AG09309 (cell line): ENCODE results near the gene TNFAIP8L2.
"Not testable (repeated sequence)": the region's sequence is repeated elsewhere in the genome, so short reads cannot be mapped to it uniquely, and the experiment has no call there.

Source experiments
- DNase-seq: peaks from one replicate; pipeline ENCODE4 v3.0.0-alpha.2; 2010; ENCODE audit warnings: low read depth
- H3K4me3 ChIP-seq: 2 replicates; pipeline ENCODE4 v1.5.1; 2011; ENCODE audit warnings: mild to moderate bottlenecking, low read depth, low read length, moderate library complexity; ENCODE audit not compliant: control insufficient read depth
- TF ChIP-seq, protein P1 (sequence below): IDR thresholded peaks from 2 replicates; pipeline ENCODE4 v1.5.1; 2011; ENCODE audit warnings: mild to moderate bottlenecking, low read depth, low read length, inconsistent platforms; ENCODE audit not compliant: insufficient read depth, control insufficient read depth; ENCODE audit errors: missing control alignments

TNFAIP8L2 gene

DNA sequence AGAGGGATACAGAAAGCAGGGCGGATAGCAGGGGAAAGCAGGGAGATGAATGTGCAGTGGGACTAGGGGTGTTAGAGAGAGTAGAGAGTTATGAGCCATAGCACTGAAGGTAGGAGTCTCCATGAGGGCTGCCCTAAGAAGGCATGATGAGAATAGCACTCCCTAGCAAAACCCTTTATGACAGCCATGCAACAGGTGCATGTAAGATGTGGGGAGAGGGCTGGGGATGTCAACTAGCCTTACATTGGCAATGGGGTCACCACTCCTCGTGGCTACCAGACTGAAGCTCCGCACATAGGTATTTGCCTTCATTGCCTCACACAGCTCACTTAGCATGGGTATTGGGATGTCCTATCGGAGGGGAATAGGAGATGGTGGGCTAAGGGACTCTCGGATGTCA, 14.7 kb downstream of the TNFAIP8L2 start:
- no peak for DNase-seq
- H3K4me3 ChIP-seq = no peak overlapping the region
- TF ChIP-seq, protein P1, sequence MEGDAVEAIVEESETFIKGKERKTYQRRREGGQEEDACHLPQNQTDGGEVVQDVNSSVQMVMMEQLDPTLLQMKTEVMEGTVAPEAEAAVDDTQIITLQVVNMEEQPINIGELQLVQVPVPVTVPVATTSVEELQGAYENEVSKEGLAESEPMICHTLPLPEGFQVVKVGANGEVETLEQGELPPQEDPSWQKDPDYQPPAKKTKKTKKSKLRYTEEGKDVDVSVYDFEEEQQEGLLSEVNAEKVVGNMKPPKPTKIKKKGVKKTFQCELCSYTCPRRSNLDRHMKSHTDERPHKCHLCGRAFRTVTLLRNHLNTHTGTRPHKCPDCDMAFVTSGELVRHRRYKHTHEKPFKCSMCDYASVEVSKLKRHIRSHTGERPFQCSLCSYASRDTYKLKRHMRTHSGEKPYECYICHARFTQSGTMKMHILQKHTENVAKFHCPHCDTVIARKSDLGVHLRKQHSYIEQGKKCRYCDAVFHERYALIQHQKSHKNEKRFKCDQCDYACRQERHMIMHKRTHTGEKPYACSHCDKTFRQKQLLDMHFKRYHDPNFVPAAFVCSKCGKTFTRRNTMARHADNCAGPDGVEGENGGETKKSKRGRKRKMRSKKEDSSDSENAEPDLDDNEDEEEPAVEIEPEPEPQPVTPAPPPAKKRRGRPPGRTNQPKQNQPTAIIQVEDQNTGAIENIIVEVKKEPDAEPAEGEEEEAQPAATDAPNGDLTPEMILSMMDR = no peak

DNA sequence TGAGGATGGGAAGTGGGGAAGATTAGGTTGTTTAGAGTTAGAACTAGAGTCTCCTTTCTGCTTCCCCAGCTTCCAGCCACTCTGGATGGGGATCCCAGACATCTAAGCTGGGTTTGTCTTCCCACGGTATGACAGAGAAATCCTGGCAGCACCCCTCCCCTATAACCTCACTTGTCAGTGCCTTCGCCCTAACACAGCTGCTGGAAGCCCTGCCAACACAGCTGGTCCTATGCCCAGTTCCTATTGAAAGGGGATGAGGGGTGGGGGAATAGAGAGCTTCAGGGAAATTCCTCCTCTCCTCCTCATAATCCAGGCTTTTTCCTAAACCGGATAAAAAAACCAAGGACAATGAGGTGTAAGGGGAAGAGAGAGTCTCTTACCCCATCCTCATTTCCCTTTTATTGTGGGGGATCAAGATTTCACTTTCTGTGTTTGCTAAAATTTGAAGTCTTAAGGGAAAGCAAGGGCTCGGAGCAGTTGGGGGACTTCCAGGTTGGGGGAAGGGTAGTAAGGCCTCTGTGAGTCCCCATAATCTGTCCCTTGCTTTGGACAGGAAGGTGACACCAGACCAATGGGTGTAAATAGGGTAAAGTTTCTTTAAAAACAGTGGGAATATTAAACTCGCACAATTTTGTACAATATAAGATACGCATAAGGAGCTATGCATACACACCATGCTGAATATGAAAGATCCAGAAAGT, 18.7 kb downstream of the TNFAIP8L2 start:
- H3K4me3 ChIP-seq = no peak overlapping the region
- no peak for DNase-seq
- TF ChIP-seq, protein P1 = no peak

DNA sequence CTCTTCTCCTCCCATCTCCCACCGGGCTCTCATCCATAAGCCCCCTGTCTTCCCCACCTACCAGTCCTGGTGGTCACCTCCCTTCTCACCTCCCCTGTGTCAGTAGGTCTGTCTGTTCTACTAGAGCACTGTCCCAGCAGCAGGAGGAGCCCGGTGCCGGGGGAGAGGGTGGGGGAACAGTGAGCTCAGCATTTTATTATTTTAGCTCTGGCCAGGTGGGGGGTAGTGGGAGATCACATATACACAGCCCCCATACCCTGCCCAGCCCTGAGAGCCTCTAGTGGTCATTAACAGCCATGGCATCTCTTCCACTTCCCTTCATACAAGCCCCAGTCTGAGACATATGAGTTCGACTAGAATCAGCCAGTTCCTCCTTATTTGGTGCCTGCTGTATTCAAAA, 19.4 kb downstream of the TNFAIP8L2 start, which contains the start of gene TMOD4:
TSS of gene TMOD4 (minus strand) at position 119 of the 400 bp plus-strand sequence. CDS start 1,106 bp downstream, outside the sequence.
- TF ChIP-seq, protein P1 = peak; percentile 58
- no peak within 1 kb of the TSS for H3K4me3 ChIP-seq
- DNase-seq = no peak

DNA sequence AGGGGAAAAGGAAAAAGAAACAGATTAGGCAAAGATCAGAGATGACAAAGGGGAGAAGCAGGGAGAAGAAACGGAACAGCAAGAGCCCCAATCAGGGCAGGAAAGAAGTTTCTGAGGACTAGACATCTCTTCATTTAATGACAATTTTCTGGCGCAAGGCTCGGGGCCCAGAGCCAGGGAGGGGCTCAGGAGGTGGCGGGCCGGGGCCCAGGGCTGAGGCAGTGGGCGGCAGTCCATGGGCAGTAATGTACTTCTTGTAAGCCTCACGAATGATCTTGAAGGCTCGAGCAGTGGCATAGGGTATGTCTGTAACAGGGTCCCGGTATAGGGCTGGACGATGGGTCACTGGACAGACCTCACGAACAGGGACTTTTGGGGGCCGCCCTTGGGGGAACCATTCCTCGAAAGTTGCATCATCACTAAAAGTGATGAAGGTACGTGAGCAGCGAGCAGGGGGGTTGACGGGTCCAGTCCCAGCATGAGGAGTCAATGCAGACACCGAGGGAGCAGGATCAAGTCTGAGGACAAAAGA, 20.1 kb downstream of the TNFAIP8L2 start:
- TF ChIP-seq, protein P1 = no peak
- H3K4me3 ChIP-seq = no peak overlapping the region
- DNase-seq = no peak

DNA sequence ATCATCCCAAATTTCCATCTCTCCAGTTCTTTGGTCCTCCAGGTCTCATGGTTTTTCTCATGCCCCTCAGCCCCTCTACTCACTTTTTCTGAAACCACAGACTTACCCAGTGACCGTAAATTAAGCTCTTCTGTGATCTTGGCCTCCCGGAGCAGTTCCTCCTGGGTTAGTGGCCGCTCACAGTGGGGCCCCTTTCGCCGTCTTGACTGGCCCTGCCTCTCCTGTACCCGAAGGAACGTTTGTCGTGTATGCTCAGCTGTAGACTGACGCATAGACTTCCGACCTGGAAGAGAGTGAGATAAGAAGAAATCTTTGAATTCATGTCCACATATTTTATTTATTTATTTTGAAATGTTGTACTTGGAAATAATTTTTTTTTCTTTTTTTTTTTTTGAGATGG, 27.8 kb downstream of the TNFAIP8L2 start:
- no peak for DNase-seq
- TF ChIP-seq, protein P1 = no peak
- H3K4me3 ChIP-seq = no peak overlapping the region

DNA sequence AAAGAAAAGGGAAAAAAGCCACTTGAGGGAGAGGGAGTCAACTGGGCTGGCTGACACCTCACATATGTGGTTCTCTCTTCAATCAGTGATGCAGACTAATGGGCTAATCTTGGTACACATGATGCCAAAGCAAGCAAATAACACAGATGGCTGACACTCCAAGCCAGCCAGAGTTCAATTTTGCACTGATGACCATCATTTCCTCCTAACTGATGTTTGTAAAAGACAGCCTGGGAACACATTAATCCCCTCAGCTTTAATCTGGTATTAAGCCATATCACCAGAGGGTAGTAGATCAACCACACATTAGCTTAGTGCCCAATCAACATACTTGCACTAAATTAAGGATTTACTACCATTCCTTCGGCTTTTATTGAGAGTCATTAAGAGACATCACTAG, 30.8 kb downstream of the TNFAIP8L2 start:
- TF ChIP-seq, protein P1 = no peak
- DNase-seq = no peak
- no peak overlapping the region for H3K4me3 ChIP-seq

DNA sequence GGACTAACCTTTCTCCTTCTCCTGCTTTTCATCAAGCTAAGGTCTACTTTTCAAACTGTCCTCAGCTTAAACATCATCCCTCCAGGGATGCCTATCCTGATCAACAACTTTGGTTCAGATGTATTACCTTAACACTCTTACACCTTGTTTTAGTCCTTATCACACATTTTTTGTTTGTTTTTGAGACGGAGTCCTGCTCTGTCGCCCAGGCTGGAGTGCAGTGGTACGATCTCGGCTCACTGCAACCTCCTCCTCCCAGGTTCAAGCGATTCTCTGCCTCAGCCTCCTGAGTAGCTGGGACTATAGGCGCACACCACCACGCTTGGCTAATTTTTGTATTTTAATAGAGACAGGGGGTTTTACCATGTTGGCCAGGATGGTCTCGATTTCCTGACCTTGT, 32.2 kb downstream of the TNFAIP8L2 start:
- peak overlapping the region; percentile 83 for H3K4me3 ChIP-seq
- DNase-seq = not testable (repeated sequence)
